ENCODE data around the gene MS4A13. TPM values are rescaled to one million over a fixed set of nuclear protein-coding genes. Genes with fewer than 3 reads are reported as not detected.

Gene MS4A13
- total and polyA plus RNA-seq, 10 of the 15 experiments (the other 5 are each of a cell fraction or from before 2014, with no cell fraction given): not detected

DNA sequence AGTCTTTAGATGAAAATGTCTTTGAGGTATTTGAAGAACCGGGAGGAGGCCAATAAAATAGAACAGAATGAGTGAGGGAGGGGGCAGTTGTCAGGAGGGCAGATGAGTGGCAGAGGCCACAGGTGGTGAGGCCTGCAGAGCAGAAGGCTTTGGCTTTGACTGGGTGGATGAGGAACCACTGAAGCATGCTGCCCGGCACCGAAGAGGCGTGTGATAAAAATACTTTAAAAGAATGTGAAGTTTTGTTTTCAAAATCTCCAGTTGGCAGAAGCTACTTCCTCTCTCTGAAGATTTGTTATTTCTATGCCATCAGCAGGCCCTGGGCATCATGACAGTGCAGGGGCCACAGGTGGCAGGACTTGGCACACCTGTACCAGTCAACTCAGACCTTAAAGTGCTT is 16.3 kb upstream of the MS4A13 start (continued):
- TF ChIP-seq SIN3A (IDR thresholded peaks at IDR 0.05; ENCODE audit: low read depth, low read length) (no peak), ETV6 (conservative IDR thresholded peaks at IDR 0.05 in 1 of 2, IDR thresholded peaks at IDR 0.05 in 1 of 2; ENCODE audit: borderline replicate concordance in 1 of 2, low read depth in 1 of 2) (peak in 1 of 2 experiments; percentile 48; a peak in 1 of 4 replicates), RAD21 (IDR thresholded peaks at IDR 0.05; ENCODE audit: insufficient read depth, low read depth, low read length) (no peak), RELB (IDR thresholded peaks at IDR 0.05; ENCODE audit: low read depth) (no peak), FOXK2 (IDR thresholded peaks at IDR 0.05) (no peak), ZBTB11 (CRISPR knock-in tag; IDR thresholded peaks at IDR 0.05) (no peak), ZNF592 (IDR thresholded peaks at IDR 0.05) (no peak), SUPT20H (IDR thresholded peaks at IDR 0.05; ENCODE audit: borderline replicate concordance, control insufficient read depth, low read depth, low read length) (no peak), CREM (IDR thresholded peaks at IDR 0.05; ENCODE audit: low read depth) (no peak), ZNF622 (IDR thresholded peaks at IDR 0.05) (no peak), ZSCAN29 (IDR thresholded peaks at IDR 0.05) (no peak)
- TF ChIP-seq, protein P1, sequence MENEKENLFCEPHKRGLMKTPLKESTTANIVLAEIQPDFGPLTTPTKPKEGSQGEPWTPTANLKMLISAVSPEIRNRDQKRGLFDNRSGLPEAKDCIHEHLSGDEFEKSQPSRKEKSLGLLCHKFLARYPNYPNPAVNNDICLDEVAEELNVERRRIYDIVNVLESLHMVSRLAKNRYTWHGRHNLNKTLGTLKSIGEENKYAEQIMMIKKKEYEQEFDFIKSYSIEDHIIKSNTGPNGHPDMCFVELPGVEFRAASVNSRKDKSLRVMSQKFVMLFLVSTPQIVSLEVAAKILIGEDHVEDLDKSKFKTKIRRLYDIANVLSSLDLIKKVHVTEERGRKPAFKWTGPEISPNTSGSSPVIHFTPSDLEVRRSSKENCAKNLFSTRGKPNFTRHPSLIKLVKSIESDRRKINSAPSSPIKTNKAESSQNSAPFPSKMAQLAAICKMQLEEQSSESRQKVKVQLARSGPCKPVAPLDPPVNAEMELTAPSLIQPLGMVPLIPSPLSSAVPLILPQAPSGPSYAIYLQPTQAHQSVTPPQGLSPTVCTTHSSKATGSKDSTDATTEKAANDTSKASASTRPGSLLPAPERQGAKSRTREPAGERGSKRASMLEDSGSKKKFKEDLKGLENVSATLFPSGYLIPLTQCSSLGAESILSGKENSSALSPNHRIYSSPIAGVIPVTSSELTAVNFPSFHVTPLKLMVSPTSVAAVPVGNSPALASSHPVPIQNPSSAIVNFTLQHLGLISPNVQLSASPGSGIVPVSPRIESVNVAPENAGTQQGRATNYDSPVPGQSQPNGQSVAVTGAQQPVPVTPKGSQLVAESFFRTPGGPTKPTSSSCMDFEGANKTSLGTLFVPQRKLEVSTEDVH (IDR thresholded peaks at IDR 0.05; ENCODE audit: low read depth, partially characterized antibody): no peak
